GM10847 (cell line): ENCODE measurements around the gene PLAGL2.

Source experiments
- POLR2A ChIP-seq: IDR thresholded peaks from 2 replicates; pipeline ENCODE4 v1.6.1; 2011; ENCODE audit not compliant: insufficient read length; ENCODE audit errors: extremely low read depth

Gene PLAGL2

GRCh38 chr20:32207626-32208498, at the start of gene PLAGL2, which contains the start of gene POFUT1:
TSS of gene PLAGL2 (minus strand) at chr20:32207743. CDS start at chr20:32202178, 5,565 bp downstream.
TSS of gene POFUT1 (plus strand) at chr20:32207880. CDS start at chr20:32207942, 62 bp downstream.
- TF ChIP-seq POLR2A = peak; percentile 83

- no peak for TF ChIP-seq POLR2A
Observed at GRCh38 chr20:32252189-32252588, 44.6 kb upstream of the PLAGL2 start.

GRCh38 chr20:32251470-32251869, 43.9 kb upstream of the PLAGL2 start:
- no peak for TF ChIP-seq POLR2A

GRCh38 chr20:32249030-32249738, 41.6 kb upstream of the PLAGL2 start:
- TF ChIP-seq POLR2A = no peak

- TF ChIP-seq POLR2A = no peak
Observed at GRCh38 chr20:32248043-32248442, 40.5 kb upstream of the PLAGL2 start.

- TF ChIP-seq POLR2A = no peak
Observed at GRCh38 chr20:32244959-32245358, 37.4 kb upstream of the PLAGL2 start.

- TF ChIP-seq POLR2A = no peak
Observed at GRCh38 chr20:32244150-32244823, 36.7 kb upstream of the PLAGL2 start.

GRCh38 chr20:32241807-32242206, 34.3 kb upstream of the PLAGL2 start:
- no peak for TF ChIP-seq POLR2A

GRCh38 chr20:32240205-32240604, 32.7 kb upstream of the PLAGL2 start:
- no peak for TF ChIP-seq POLR2A

GRCh38 chr20:32238483-32239425, 31.2 kb upstream of the PLAGL2 start:
- TF ChIP-seq POLR2A = no peak

GRCh38 chr20:32237419-32237818, 29.9 kb upstream of the PLAGL2 start:
- no peak for TF ChIP-seq POLR2A

- no peak for TF ChIP-seq POLR2A
Observed at GRCh38 chr20:32236819-32237218, 29.3 kb upstream of the PLAGL2 start.

- TF ChIP-seq POLR2A = no peak
Observed at GRCh38 chr20:32236048-32236533, 28.5 kb upstream of the PLAGL2 start.

GRCh38 chr20:32235331-32236047, 27.9 kb upstream of the PLAGL2 start:
- TF ChIP-seq POLR2A = no peak
